GM18511 (cell line): ENCODE results near the gene LRRC4C.

Experiments
- ATAC-seq: cut with Tn5 transposase; IDR thresholded peaks from one replicate; pipeline ENCODE4 v1.9.1; 2021; ENCODE audit warnings: mild to moderate bottlenecking, moderate library complexity; ENCODE audit not compliant: unreplicated experiment

The LRRC4C gene

DNA sequence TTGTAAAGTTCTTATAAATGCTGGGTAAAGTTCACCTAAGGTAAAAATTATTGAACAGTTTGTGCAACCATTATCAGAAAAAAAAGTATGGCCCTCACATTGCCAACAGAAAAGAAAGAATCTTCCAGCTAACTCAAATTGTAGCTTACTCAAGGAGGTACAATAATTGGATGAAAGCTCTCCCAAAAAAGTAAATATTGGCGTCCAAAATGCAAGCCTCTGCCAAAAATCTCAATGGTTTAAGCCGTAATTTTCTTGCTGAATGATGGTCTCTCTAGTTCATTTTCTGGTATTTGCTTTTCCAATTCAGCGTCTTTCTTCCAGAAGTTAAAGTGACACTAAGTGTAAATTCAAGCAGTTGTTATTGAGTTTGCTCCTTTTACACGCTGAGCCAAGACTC lies 727.3 kb downstream of the LRRC4C start:
- ATAC-seq, result no peak

DNA sequence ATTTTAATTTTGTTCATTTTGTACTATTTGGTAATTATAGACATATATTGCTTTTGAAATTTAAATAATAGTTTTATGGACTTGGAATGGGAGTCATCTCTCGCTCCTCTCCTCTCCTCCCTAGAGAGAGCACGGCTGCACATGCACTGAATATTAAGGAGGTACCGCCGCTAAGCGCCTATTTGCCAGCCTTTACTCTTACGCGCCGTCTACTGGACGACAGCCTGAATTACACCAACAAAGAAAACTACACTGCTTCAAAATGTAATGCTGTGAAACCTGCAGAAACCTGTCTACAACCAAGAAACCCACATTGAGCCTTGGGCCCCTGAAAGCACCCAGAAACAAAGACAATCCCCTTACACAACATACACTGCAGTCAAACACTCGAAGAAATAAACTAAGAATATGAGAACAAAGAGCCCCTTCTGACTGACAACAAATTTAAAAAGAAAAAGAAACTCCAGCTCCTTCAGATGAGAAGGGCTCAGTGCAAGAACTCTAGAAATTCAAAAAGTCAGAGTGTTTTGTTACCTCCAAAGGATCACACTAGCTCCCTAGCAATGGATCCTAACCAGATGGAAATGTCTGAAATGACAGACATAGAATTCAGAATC lies 737.2 kb downstream of the LRRC4C start:
- ATAC-seq, result no peak

DNA sequence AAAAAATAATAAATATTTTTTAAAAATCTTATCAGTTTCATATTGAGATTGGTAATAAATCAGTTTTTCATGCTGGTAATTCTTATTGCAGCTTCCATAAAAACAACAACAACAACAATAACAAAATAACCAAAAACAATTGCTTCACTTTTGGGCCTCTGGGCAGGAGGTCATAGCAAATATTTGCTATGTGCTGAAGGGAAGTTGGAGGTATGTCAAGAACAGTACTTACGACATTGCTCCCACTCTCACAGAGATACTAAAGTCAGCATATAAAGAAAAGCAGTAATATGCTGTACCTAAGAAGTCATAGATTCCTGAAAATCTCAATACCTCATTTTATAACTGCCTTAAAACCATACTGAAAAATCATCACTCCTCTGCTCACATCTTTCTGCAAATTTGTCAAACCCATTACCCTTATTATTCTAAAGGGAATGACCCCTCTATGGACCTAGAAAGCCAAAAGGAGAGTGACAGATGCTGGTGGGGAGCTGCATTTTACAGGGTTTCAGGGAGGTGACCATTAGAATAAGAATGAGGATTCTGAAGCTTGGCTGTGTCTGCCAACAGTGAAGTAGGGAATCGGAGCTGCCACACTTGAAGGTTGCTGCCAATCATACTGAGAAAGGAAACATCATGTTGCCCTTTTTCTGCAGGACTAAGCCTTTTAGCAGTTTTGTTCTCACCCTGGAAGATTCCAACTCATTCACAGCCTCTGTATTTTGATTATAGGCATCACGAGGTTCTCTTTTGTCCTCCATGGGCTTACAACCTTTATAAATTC lies 742.9 kb downstream of the LRRC4C start:
- no peak for ATAC-seq

DNA sequence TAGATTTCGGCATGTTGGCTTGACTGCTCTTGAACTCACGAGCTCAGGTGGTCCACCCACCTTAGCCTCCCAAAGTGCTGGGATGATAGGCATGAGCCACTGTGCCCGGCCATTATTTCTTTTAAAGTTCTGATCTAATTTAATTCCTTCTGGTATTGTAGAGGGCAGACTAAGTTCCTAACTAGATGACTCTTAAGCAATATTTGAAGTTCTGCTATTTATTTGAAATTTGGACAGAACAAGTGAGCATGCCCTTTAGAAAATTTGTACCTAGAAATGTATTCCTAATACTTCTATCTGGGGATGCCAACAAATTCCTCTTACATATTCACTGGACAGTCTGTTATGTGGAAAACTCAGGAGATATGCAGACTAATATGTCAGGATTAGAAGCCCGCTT lies 746.4 kb downstream of the LRRC4C start:
- no peak for ATAC-seq

DNA sequence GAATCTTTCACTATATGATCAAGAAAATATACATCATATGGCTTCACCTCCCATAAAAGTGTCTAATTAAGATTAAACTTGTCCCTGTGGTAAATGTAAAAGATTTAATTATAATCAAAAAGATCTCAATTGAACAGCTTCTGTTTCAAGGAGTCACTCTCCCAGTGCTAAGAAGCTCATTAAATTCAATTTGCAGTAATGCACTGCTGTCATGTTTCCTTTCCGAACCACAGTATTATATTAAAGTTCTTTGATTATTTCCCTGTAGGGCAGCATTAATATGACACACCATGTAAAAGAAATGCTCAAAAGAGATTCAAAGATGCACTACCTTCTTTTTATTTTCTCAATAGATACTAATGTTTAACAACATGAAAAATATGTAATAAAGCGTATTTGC lies 758.4 kb downstream of the LRRC4C start:
- ATAC-seq, result no peak

DNA sequence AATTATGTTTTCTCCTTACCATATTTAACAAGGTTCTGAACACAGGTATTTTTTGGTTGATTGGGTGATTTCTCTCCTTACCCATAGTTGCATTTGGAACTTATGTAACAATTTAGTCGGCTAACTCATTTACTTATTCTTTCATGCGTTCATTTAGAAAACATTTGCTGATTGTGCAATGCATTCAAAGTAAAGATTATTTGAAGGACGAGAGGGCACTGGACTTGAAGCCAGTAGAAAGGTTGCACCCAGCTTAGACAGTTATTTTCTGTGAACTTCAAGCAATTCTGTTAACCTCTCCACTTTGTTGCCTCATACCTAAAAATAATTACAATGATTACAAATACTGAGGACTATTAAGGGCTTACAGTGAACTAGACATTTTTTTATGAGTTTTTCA lies 769.6 kb downstream of the LRRC4C start:
- ATAC-seq, result no peak

DNA sequence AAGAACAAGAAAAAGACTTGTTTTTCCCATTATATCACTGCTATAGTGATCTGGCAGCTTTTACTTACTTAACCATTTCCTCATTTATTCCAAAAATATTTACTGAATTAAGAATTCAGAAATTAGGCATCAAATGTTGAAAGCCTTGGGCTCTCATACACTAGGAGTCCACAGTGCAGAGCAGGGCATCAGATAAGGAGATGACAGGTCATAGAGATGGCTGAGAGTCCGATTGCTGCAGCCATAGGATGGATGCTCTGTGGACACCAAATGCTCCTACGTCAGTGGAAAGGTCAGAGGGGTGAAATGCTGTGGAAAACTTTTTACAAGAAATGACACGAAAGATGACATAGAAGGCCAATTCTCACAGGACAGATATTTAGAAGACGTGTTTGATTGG lies 771.1 kb downstream of the LRRC4C start:
- no peak for ATAC-seq

DNA sequence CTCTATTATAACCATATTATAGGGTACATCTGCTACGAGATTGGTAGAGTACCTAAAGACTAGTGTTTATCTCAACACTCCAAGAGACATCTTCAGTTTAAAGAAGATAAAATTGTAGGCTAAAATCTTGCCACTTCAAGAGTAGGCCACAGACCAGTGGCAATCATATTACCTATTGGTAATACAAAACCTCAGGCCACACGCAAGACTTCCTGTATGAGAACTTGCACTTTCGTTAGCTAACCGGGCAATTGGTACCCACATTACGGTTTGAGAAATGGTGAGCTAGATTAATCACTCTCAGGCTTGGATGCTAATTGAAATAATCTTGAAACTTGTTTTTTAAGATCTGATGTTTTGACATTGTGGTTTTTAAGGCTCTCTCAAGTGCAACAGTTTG lies 772.7 kb downstream of the LRRC4C start:
- ATAC-seq, result no peak

DNA sequence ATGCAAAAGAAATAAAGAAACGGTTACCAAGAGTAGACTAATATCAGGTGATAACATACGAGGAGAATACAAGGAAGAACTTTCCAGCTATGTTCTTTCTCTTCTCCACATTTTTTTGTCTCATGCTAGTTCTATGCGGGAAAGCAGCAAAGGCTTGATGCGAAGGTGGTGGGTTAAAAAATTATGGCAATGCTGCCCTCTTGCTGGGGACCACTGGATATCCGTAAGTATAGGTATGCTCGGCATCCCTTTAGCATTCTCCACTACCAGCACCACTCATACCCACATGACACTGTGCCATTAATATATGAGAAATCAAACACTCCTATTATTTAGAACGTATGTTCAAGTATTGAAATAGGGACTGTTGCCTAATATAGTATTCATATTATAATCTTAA lies 776.4 kb downstream of the LRRC4C start:
- no peak for ATAC-seq

DNA sequence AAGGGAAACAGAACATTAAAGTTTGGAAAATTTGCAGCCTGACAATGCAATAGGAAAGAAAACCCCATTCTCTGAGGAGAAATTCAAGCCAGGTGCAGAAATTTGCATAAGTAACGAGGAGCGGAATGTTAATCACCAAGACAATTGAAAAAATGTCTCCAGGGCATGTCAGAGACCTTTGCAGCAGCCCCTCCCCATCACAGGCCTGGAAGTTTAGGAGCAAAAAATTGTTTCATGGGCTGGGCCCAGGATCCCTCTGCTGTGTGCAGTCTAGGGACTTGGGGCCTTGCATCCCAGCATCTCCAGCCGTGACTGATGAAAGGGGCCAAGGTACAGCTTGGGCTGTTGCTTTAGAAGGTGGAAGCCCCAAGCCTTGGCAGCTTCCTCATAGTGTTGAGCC lies 780.2 kb downstream of the LRRC4C start:
- no peak for ATAC-seq

DNA sequence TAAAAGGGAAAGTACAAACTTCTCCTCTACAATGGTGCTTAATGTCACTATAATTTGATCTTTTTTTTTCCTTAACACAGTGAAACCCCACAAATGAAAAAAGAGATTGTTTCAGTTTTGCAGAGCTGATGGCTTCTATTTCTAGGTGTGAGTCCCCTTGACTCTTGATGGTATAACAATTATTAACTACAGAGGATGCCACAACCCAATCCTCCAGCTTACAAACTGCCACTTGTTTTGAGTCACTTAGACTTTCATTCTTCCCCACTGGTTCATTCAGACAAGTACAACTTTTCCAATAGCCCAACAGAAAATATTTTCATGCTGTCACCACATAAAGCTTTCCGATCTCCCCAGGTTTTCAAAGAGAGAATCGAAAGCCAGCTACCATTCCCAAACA lies 812.2 kb downstream of the LRRC4C start:
- no peak for ATAC-seq

DNA sequence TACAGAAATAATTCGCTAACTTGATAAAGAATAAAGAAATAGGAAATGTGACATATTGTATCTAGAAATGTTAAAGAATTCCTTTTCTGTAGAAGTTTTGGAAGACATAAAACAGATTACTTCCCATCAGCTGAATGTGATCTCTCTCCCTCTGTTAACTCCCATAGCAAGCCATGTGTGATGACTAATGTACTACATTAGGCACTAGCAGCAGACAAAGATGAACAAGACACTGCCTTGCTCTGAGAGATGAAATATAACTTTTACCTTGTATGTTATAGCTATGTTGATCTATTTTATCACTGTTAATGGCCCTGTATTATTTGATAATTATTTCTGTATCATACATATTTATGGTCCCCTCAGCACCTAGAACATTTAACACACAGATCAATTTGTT lies 817.2 kb downstream of the LRRC4C start:
- no peak for ATAC-seq

DNA sequence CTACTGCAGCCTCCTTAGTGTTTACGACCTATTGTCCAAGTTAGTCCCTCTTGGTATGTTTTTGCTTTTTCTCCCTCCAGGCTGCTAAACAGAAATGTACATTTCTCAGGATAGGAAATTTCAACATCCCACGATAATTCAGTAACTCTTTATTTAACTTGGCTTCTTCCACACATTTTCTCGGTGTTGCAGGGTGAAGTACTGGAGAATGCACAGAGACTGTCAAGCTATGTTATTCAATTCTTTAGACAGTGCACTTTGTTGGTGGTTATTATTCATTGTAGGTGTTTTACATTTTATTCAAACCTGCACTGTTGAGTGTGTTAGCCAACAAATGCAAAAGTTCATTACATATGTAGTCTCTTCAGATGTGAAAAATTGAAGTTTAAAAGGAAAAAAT lies 839.8 kb downstream of the LRRC4C start:
- no peak for ATAC-seq

DNA sequence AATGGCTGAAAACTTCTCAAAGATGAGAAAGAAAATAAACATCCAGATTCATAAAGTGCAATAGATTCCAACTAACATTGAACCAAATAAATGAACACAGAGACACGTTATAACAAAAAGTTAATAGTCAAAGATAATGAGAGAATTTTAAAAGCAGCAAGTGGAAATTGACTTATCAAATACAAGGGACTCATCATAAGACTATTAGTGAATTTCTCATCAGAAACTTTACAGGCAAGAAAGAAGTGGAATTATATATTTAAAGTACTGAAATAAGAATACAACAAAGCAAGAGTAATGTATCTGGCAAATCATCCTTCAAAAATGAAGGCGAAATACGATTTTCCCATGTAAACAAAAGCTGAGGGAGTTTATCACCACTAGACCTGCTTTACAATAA lies 852.7 kb downstream of the LRRC4C start:
- ATAC-seq, result no peak

DNA sequence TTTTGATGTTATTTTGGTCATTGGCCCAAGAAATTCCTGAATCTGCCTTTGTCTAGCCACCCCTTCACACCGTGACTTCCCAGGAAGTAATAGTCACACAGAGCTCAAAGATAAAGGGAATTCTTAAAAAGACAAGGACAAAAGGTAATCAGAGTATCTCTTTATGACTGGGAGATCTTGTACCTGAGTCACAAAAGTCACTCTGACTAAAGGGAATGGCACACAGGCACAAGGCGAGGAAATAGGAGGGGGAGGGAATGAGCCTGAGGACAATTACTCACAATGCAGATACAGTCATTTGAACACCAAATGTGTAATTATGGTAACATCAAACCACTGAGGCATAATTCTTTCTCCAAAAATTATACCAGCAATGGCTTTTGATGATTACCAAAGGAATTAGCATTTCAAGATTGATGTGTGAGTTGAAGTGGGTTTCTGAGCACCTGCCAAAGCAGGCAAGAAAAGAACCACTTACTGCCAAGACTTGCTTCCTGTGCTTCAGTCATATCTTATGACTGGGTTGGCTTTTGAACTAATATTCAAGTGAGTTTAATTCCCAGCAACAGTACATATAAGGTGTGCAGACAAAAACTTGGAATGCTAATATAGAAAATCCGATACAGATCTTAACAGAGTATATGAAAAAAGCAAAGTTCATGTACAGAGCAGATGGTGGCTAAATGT lies 856.4 kb downstream of the LRRC4C start:
- no peak for ATAC-seq

DNA sequence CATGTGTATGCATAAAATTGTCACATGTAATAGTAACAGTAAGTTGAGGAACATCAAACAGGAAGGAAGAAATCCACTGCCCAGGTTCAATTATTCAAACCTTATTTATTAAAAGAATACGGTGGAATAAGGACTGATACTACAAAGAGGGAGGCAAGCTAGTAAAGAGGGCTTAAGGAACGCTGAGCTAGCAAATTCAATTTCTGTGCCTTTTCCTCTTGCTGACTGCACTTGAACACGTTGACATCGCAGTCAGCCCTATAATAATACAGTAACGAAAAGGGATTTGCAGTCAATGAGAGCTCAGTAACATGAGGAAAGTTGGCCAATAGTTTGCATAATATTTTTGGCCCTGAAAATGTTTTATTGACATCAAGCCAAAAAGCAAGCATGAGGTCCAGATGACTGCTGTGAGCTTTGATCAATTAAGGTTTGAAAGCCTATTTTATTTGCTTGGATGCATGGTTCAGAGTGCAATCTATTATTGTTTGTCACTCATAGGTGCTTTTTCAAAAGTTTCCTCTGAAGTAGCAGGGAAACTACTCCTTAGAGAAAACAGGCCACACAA lies 861.8 kb downstream of the LRRC4C start:
- ATAC-seq, result no peak

DNA sequence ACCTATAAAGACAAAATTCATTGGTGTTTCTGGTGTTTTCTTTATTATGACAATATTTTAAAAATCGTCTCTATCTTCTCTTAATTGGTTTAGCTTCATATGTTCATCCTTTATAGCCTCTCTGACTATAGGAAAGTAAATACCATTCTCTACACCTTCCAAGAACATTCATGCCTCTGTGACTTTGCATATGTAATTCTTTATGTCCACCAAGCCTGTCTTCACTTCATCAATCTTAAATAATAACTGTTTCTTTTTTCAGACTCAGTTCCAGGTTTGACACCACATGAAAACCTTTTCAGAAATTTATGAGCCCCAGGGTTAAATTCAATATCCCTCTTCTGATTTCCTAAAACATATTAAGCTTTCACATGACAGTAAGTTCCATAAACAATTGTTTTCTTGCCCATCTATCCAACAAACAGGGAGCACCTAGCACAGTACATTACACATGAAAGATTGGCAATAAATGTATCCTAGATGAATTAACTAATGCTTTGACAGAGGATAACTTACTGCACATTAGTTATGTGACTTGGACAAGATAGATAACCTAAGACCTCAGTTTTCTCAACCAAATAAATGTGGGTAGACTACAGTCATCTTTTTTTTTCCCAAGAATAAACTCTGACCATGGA lies 886.1 kb downstream of the LRRC4C start:
- ATAC-seq, result no peak

DNA sequence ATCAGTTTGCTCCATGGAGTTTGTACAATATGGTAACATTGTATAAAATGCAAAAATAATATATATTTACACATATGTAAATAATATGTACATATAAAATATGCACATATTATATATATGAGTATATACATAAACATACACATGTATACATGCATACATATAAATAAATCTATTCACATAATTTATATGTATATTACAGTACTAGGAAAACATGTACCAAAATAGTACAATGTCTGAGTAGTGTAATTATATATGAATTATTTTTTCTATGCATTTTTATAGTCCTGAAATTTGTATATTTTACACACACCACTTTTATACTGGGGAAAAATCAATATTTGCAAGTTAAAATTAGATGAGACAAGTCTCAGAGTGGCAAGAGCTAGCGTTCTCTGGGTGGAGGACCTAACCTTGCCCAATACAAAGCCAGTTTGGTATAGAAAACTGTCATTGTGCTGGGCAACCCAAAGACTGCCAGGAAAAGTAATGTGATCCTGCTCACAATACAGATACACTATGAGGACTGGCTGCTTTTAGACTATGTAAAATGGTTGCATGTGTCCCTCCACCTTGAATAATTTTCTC lies 889.4 kb downstream of the LRRC4C start:
- ATAC-seq, result no peak

DNA sequence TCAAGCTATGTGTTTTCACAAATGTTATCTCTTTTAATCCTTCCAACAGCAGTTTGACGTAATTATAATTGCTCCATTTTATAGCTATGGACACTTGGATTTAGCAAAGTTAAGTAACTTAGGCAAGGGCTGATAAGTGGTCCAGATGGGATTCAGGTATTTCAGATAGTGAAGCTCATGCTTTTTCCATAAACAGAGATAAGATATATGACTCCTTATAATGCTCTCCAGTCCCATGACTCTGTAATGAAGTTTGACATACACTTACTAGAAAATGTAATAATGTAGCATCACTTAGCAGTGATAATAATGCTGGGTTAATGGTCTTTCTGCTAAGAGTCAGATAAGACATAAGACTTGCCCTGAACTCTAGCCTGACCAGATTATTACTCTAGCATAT lies 892.1 kb downstream of the LRRC4C start:
- ATAC-seq, result no peak

DNA sequence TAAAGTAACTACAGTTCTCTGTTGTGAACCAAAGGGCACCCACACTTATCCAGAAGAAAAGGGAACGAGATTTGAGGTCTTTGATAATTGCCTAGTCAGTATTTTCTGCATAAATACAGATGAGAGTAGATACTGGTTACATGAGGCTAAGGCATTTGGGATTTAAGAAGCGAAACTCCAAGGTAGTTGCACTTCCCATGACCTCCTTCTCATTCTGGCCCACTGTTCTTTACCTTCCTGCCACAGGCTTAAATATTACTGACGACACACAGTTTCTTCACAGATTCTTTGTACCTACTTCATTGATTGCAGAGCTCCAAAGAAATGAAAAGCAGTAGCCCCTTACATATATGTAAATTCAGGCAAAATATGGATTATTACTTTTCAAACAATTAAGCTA lies 915.3 kb downstream of the LRRC4C start:
- no peak for ATAC-seq

DNA sequence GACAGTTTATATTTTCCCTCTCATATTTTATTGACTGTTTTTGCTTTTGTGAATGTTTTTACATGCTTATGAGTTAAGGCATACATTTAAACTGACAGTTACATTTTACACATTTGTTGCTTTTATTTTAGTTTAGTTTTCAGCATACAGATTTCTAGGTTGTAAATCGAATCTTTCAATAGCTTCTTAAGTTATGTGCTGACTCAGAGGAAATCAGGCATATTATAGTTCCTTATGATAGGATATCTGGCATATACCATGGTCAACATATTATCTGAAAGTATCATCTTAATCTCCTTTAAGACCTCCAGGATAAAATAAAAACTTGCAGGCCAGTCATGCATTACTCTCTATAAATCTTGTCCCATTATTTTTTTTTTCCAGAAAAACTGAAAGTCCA lies 916.6 kb downstream of the LRRC4C start:
- no peak for ATAC-seq
